SU-DHL-6 (cell line): Measurements from ENCODE around the gene QPCT.

Source experiments
- CTCF ChIP-seq: fragments of 200-600 bp; sonication (generic); IDR thresholded peaks from one replicate; pipeline ENCODE4 v1.5.1; 2017; ENCODE audit warnings: antibody characterized with exemption, mild to moderate bottlenecking, low read length, moderate library complexity; ENCODE audit not compliant: insufficient read depth, poor library complexity, severe bottlenecking
- EZH2phosphoT487 ChIP-seq: fragments of 200-600 bp; sonication (generic), shearing (Covaris generic); conservative IDR thresholded peaks from 2 replicates; pipeline ENCODE4 v1.6.1; 2018; ENCODE audit warnings: mild to moderate bottlenecking, antibody characterized with exemption, low read length, moderate library complexity, mixed read lengths

GRCh38 chr2:37330681-37331080 lies 13.7 kb upstream of the QPCT start:
- no peak for TF ChIP-seq CTCF
- no peak for TF ChIP-seq EZH2phosphoT487
